WERI-Rb-1 (cell line): ENCODE results near the gene AIFM3.

ENCODE experiments used
- DNase-seq: peaks from one replicate; pipeline ENCODE4 v3.0.0-alpha.2; 2020
- H3K27ac ChIP-seq: fragments of 250-450 bp; sonication (Bioruptor Pico); 2 replicates; pipeline ENCODE4 v1.5.1; 2020; ENCODE audit warnings: mild to moderate bottlenecking, moderate library complexity
- H3K27me3 ChIP-seq: fragments of 250-450 bp; sonication (Bioruptor Pico); 2 replicates; pipeline ENCODE4 v1.5.1; 2021; ENCODE audit warnings: mild to moderate bottlenecking, low read depth, moderate library complexity; ENCODE audit not compliant: insufficient read depth, severe bottlenecking
- H3K36me3 ChIP-seq: fragments of 250-450 bp; sonication (Bioruptor Pico); 2 replicates; pipeline ENCODE4 v1.5.1; 2020; ENCODE audit warnings: mild to moderate bottlenecking, moderate library complexity
- H3K4me3 ChIP-seq: 2 replicates; pipeline ENCODE4 v1.5.1; 2011; ENCODE audit warnings: low read depth, mild to moderate bottlenecking, control low read depth, low read length
- H3K9me3 ChIP-seq: fragments of 250-450 bp; sonication (Bioruptor Pico); 2 replicates; pipeline ENCODE4 v1.5.1; 2021; ENCODE audit warnings: mild to moderate bottlenecking, moderate library complexity; ENCODE audit not compliant: severe bottlenecking
- CTCF ChIP-seq: IDR thresholded peaks from 2 replicates; pipeline ENCODE4 v1.5.1; 2011; ENCODE audit warnings: low read depth, mild to moderate bottlenecking, control low read depth, inconsistent platforms, low read length

Gene AIFM3

GRCh38 chr22:20951151-20951931 lies 15.7 kb upstream of the AIFM3 start:
- peaks cover 61% of the 10 kb centered on the region for H3K36me3 ChIP-seq
- H3K27ac ChIP-seq: no peak overlapping the region
- DNase-seq: no peak
- no peak overlapping the region for H3K4me3 ChIP-seq
- no peaks in the 10 kb centered on the region for H3K9me3 ChIP-seq
- H3K27me3 ChIP-seq: no peaks in the 10 kb centered on the region
- TF ChIP-seq CTCF: no peak

- H3K9me3 ChIP-seq: no peaks in the 10 kb centered on the region
- peaks cover 61% of the 10 kb centered on the region for H3K36me3 ChIP-seq
- H3K27ac ChIP-seq: no peak overlapping the region
- TF ChIP-seq CTCF: no peak
- no peaks in the 10 kb centered on the region for H3K27me3 ChIP-seq
- H3K4me3 ChIP-seq: no peak overlapping the region
- no peak for DNase-seq
Observed at GRCh38 chr22:20951932-20952380, 15.1 kb upstream of the AIFM3 start.

GRCh38 chr22:20952544-20953341 lies 14.3 kb upstream of the AIFM3 start:
- Histone ChIP-seq H3K9me3 (no peaks in the 10 kb centered on the region), H3K36me3 (peaks cover 58% of the 10 kb centered on the region), H3K27me3 (no peaks in the 10 kb centered on the region), H3K27ac (no peak overlapping the region), H3K4me3 (no peak overlapping the region)
- no peak for TF ChIP-seq CTCF
- DNase-seq: no peak

- Histone ChIP-seq H3K9me3 (no peaks in the 10 kb centered on the region), H3K36me3 (peaks cover 58% of the 10 kb centered on the region), H3K27ac (no peak overlapping the region), H3K27me3 (no peaks in the 10 kb centered on the region), H3K4me3 (no peak overlapping the region)
- DNase-seq: no peak
- no peak for TF ChIP-seq CTCF
Observed at GRCh38 chr22:20953342-20953608, 13.8 kb upstream of the AIFM3 start.

GRCh38 chr22:20953668-20954500 lies 13.2 kb upstream of the AIFM3 start:
- TF ChIP-seq CTCF: no peak
- no peaks in the 10 kb centered on the region for H3K9me3 ChIP-seq
- no peak overlapping the region for H3K27ac ChIP-seq
- no peaks in the 10 kb centered on the region for H3K27me3 ChIP-seq
- peaks cover 55% of the 10 kb centered on the region for H3K36me3 ChIP-seq
- H3K4me3 ChIP-seq: no peak overlapping the region
- DNase-seq: no peak
